HL-60 (cell line): ENCODE measurements around the gene CSNK1G2.

Experiments used
- GABPA ChIP-seq: IDR thresholded peaks from 2 replicates; pipeline ENCODE4 v1.6.1; 2012; ENCODE audit warnings: low read depth
- POLR2AphosphoS5 ChIP-seq: IDR thresholded peaks from 2 replicates; pipeline ENCODE4 v1.6.1; 2012; ENCODE audit warnings: low read depth
- SPI1 ChIP-seq: IDR thresholded peaks from 2 replicates; pipeline ENCODE4 v1.6.1; 2012; ENCODE audit warnings: low read depth, mild to moderate bottlenecking, borderline replicate concordance
- TF ChIP-seq, protein P1 (sequence below): IDR thresholded peaks from one replicate; pipeline ENCODE4 v1.5.1; 2011; ENCODE audit warnings: low read length, control low read depth, inconsistent platforms; ENCODE audit not compliant: insufficient read depth
- TF ChIP-seq, protein P2 (sequence below): IDR thresholded peaks from 2 replicates; pipeline ENCODE4 v1.6.1; 2012; ENCODE audit warnings: low read depth; ENCODE audit not compliant: insufficient replicate concordance

DNA sequence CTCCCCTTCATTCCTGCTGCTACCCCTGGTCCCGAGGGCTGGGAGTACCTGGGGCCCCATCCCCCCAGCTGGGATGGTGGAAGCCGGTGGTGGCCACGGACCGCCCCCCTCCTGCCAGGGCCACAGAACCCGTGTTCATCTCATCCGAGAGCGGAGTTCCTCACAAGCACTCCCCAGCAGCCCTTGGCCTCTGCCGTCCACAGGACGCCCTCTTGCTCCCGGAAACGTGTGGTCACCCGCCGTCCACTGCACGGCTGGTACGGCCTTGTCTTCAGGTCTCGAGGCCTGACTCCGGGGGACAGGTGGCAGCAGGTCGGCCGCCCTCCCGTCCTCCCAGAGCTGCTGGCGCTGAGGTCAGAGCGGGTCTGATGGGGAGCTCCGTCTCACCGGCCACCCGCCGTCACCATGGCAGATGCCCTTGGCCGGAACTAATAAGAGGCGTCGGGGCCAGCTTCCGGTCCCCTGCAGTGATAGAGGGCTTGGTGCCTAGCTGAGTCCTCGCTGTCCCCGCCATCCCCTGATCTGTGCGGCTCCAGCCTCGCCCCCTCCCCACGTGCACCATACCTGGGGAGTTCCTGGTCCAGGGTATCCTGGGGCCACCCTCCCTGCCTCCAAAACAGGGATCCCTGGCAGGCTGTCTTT is 16.5 kb upstream of the CSNK1G2 start:
- TF ChIP-seq, protein P1, sequence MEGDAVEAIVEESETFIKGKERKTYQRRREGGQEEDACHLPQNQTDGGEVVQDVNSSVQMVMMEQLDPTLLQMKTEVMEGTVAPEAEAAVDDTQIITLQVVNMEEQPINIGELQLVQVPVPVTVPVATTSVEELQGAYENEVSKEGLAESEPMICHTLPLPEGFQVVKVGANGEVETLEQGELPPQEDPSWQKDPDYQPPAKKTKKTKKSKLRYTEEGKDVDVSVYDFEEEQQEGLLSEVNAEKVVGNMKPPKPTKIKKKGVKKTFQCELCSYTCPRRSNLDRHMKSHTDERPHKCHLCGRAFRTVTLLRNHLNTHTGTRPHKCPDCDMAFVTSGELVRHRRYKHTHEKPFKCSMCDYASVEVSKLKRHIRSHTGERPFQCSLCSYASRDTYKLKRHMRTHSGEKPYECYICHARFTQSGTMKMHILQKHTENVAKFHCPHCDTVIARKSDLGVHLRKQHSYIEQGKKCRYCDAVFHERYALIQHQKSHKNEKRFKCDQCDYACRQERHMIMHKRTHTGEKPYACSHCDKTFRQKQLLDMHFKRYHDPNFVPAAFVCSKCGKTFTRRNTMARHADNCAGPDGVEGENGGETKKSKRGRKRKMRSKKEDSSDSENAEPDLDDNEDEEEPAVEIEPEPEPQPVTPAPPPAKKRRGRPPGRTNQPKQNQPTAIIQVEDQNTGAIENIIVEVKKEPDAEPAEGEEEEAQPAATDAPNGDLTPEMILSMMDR, result no peak
- TF ChIP-seq POLR2AphosphoS5 (no peak), SPI1 (no peak), GABPA (no peak)
- TF ChIP-seq, protein P2, sequence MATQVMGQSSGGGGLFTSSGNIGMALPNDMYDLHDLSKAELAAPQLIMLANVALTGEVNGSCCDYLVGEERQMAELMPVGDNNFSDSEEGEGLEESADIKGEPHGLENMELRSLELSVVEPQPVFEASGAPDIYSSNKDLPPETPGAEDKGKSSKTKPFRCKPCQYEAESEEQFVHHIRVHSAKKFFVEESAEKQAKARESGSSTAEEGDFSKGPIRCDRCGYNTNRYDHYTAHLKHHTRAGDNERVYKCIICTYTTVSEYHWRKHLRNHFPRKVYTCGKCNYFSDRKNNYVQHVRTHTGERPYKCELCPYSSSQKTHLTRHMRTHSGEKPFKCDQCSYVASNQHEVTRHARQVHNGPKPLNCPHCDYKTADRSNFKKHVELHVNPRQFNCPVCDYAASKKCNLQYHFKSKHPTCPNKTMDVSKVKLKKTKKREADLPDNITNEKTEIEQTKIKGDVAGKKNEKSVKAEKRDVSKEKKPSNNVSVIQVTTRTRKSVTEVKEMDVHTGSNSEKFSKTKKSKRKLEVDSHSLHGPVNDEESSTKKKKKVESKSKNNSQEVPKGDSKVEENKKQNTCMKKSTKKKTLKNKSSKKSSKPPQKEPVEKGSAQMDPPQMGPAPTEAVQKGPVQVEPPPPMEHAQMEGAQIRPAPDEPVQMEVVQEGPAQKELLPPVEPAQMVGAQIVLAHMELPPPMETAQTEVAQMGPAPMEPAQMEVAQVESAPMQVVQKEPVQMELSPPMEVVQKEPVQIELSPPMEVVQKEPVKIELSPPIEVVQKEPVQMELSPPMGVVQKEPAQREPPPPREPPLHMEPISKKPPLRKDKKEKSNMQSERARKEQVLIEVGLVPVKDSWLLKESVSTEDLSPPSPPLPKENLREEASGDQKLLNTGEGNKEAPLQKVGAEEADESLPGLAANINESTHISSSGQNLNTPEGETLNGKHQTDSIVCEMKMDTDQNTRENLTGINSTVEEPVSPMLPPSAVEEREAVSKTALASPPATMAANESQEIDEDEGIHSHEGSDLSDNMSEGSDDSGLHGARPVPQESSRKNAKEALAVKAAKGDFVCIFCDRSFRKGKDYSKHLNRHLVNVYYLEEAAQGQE, result no peak
